Heart right ventricle (tissue), 16 donors: Measurements from ENCODE around the gene WNT3. TPM values are rescaled to one million over a fixed set of nuclear protein-coding genes. Genes with fewer than 3 reads are reported as not detected.

ENCODE experiments used
- ATAC-seq, 8 donors: fragments of 200-7000 bp; cut with Tn5 transposase; one replicate each; pipeline ENCODE4 v1.9.1; 2020; ENCODE audit warnings: mild to moderate bottlenecking in 8 of 8, moderate library complexity in 8 of 8, moderate number of reproducible peaks in 1 of 8
- DNase-seq, 2 donors: peaks; one replicate each; pipeline ENCODE4 v3.0.0-alpha.2; 2020
- H3K27ac ChIP-seq, 10 donors: fragments of 200-600 bp; sonication (generic) in 2 of 10; one replicate each; pipeline versions ENCODE4 v1.5.0 to v1.8.0; 2020 to 2022; ENCODE audit warnings: mild to moderate bottlenecking in 3 of 10
- H3K27me3 ChIP-seq, 7 donors: fragments of 200-600 bp; one replicate each; pipeline ENCODE4 v1.8.0; 2021 to 2022; ENCODE audit warnings: mild to moderate bottlenecking in 2 of 7
- H3K36me3 ChIP-seq, 9 donors: fragments of 200-600 bp; sonication (generic) in 1 of 9; one replicate each; pipeline versions ENCODE4 v1.5.0 to v1.8.0; 2020 to 2022; ENCODE audit warnings: mild to moderate bottlenecking in 2 of 9
- H3K4me1 ChIP-seq, 9 donors: fragments of 200-600 bp; sonication (generic) in 1 of 9; one replicate each; pipeline versions ENCODE4 v1.5.0 to v1.8.0; 2020 to 2022; ENCODE audit warnings: mild to moderate bottlenecking in 4 of 9
- H3K4me3 ChIP-seq, 10 donors: fragments of 200-600 bp; sonication (generic) in 2 of 10; one replicate each; pipeline versions ENCODE4 v1.5.0 to v1.8.0; 2020 to 2022; ENCODE audit warnings: mild to moderate bottlenecking in 7 of 10, moderate library complexity in 2 of 10
- H3K9me3 ChIP-seq, 11 donors: fragments of 200-600 bp in 10 of 11; sonication (generic) in 2 of 11; one replicate each; pipeline versions ENCODE4 v1.5.0 to v1.8.0; 2013 to 2022; ENCODE audit warnings: mild to moderate bottlenecking in 2 of 11, control low read depth in 1 of 11, moderate library complexity in 1 of 11
- CTCF ChIP-seq, 9 donors: fragments of 200-600 bp; sonication (generic) in 2 of 9; IDR thresholded peaks; one replicate each; pipeline versions ENCODE4 v1.5.0 to v1.8.0; 2021 to 2022; ENCODE audit warnings: antibody characterized with exemption in 9 of 9, mild to moderate bottlenecking in 5 of 9, moderate library complexity in 1 of 9
- WGBS, 2 donors: extraction: QIAGEN DNeasy Blood & Tissue Kit; methylation state at CpG; one replicate each; pipeline ENCODE4 v1.1.7; 2013; ENCODE audit warnings: inconsistent platforms in 1 of 2; 5-methylcytosine and 5-hydroxymethylcytosine counted together
- intact Hi-C, 10 donors: fragments of 100-400 bp; cut with DNase I; formaldehyde crosslinking; loops; one replicate each; pipeline versions ENCODE4 v1.11.1 to v1.14.2; 2022
- polyA plus RNA-seq, 2 donors: library from polyadenylated mRNA; stranded (reverse); fragments of 200-250 nt; gene quantifications; one replicate each; pipeline ENCODE4 v1.2.3, GENCODE V29; 2013
- total RNA-seq, 10 donors: library from RNA; stranded (reverse); fragmentation: NEBNext Ultra II Directional in 3 of 10; extraction: Animal tissue kit (Norgen Biotek cat#: 25700) in 3 of 10; gene quantifications; one replicate each; pipeline versions ENCODE4 v1.2.1 to v1.2.4, GENCODE V29; 2021 to 2023
- donor health status: Arrhythmogenic right ventricular cardiomyopathy.
- donor health status: ischemic (EF 13 %, LVEDD 7.1; RV severe dilation, severe dysfunction).
- donor health status: healthy with polysubstance abuse.
- donor health status: DM: no; HTN: yes; CAD: no.
- donor health status: DM: no; HTN: no; CAD: no.
- donor health status: ischemic (EF 25% LVEDD 6.9; RV normal size, moderate dysfunction).
- donor health status: ischemic (EF 25% LVEDD 5.7; RV mildly dilated, moderate dysfunction).
- donor health status: healthy.
- donor health status: DM: yes; HTN: yes; CAD: no.
- donor health status: Ischemic cardiomyopathy.
- donor health status: ischemic (EF 35%, LVEDD 5.7; RV mildly dilated, moderate dysfunction).
- donor health status: nonischemic (EF 11% LVEDD 7.7; RV severe dilation, severe dysfunction).
- donor health status: DM: yes; HTN: yes; CAD: no.
- donor health status: PGD.
- donor health status: ischemic (EF 29% LVEDD 5.4; RV normal size, mild dysfunction).
- donor health status: nonischemic (EF 23%, LVEDD 6.1; RV moderate dilation, normal function).

The WNT3 gene
- total and polyA plus RNA-seq, 12 donors, result 0.66 to 3.7 (median 1.2) TPM

GRCh38 chr17:46756861-46757260, 61.6 kb downstream of the WNT3 start:
- Histone ChIP-seq H3K4me1 (no peaks in the 10 kb centered on the region), H3K36me3 (peaks cover 0 to 82% (median 21%) of the 10 kb centered on the region in 9 donors), H3K27me3 (no peaks in the 10 kb centered on the region), H3K27ac (no peak overlapping the region), H3K9me3 (no peaks in the 10 kb centered on the region), H3K4me3 (no peak overlapping the region)
- WGBS, 2 donors, result 89 to 95% methylated on average over 2 of the region's 2 CpGs
- no peak for TF ChIP-seq CTCF (IDR thresholded peaks at IDR 0.05)
- ATAC-seq (no peak), DNase-seq (no peak)
- intact Hi-C loops, result no loop called here

GRCh38 chr17:46756081-46756735, 62.3 kb downstream of the WNT3 start:
- Histone ChIP-seq H3K36me3 (peaks cover 0 to 88% (median 27%) of the 10 kb centered on the region in 9 donors), H3K4me1 (no peaks in the 10 kb centered on the region), H3K27me3 (no peaks in the 10 kb centered on the region), H3K9me3 (no peaks in the 10 kb centered on the region), H3K4me3 (no peak overlapping the region), H3K27ac (no peak overlapping the region)
- 82 to 87% methylated on average over 4 of the region's 4 CpGs for WGBS, 2 donors
- intact Hi-C loops, result no loop called here
- no peak for ATAC-seq
- TF ChIP-seq CTCF (IDR thresholded peaks at IDR 0.05), result no peak
- no peak for DNase-seq

- DNase-seq, result no peak
- H3K36me3 ChIP-seq, result peaks cover 0 to 96% (median 27%) of the 10 kb centered on the region in 9 donors
- H3K4me3 ChIP-seq, result no peak overlapping the region
Measured at GRCh38 chr17:46753776-46754175, 64.7 kb downstream of the WNT3 start.

GRCh38 chr17:46751425-46751824, 67.1 kb downstream of the WNT3 start:
- peaks cover 0 to 81% (median 22%) of the 10 kb centered on the region in 9 donors for H3K36me3 ChIP-seq

More at GRCh38 chr17:46753776-46754175, 64.7 kb downstream of the WNT3 start:
- Histone ChIP-seq H3K27ac (no peak overlapping the region), H3K27me3 (no peaks in the 10 kb centered on the region), H3K9me3 (no peaks in the 10 kb centered on the region), H3K4me1 (no peaks in the 10 kb centered on the region)
- ATAC-seq, result no peak
- intact Hi-C loops, result no loop called here
- no peak for TF ChIP-seq CTCF (IDR thresholded peaks at IDR 0.05)
- WGBS, 2 donors, result 95 to 98% methylated on average over 3 of the region's 3 CpGs

More at GRCh38 chr17:46751425-46751824, 67.1 kb downstream of the WNT3 start:
- 95 to 97% methylated on average over 4 of the region's 4 CpGs for WGBS, 2 donors
- Histone ChIP-seq H3K4me3 (no peak overlapping the region), H3K27me3 (no peaks in the 10 kb centered on the region), H3K27ac (no peak overlapping the region), H3K9me3 (no peaks in the 10 kb centered on the region), H3K4me1 (no peaks in the 10 kb centered on the region)
- ATAC-seq (no peak), DNase-seq (no peak)
- TF ChIP-seq CTCF (IDR thresholded peaks at IDR 0.05), result no peak
- intact Hi-C loops, result no loop called here
